Activated CD4-positive, alpha-beta T cell treated with anti-CD3 and anti-CD28 coated beads, Interleukin-2, amount 50 U/mL, for 48 hours (primary cell): ENCODE measurements around the gene RGS9BP.
"Not testable (repeated sequence)": the region's sequence is repeated elsewhere in the genome, so short reads cannot be mapped to it uniquely, and the experiment has no call there.

Source experiments
- DNase-seq, 2 experiments: peaks; one replicate each; pipeline ENCODE4 v3.0.0-alpha.2; 2020

Gene RGS9BP

GRCh38 chr19:32700129-32700528, 24.5 kb downstream of the RGS9BP start:
- DNase-seq = not testable (repeated sequence)

DNA sequence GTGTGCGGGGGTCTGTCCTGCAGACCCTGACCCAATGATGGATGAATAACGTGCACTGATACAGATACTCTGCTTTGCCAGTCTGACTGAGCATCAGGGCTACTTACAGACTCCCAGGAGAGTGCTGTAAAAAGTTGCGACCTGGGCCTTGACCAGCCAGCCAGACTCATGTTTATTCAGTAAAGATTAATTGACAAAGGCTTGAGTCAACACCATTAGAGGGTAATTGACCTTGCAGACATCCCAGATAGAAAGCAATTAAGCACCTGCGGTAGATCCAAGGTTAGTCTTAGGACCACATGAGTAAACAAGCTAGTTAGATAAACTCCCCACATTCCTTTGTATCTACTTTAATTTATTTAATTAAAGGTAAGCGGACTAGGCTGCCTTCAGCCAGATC, 26.4 kb downstream of the RGS9BP start:
- DNase-seq = no peak

DNA sequence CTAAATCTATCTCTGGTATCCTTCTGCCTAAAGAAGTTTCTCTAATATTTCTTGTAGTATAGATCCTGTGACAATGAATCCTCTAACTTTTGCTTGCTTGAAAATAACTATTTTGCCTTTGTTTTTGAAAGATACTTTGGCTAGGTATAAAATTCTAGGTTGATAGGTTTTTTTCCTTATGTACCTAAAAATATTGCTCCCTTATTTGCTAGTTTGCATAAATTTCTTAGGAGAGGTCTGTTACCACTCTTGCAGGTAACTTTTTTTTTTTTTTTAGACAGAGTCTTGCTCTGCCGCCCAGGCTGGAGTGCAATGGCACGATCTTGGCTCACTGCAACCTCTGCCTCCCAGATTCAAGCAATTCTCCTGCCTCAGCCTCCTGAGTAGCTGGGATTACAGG, 28.4 kb downstream of the RGS9BP start:
- not testable (repeated sequence) for DNase-seq

GRCh38 chr19:32708457-32708856, 32.8 kb downstream of the RGS9BP start:
- DNase-seq = peak in 1 of 2 experiments; percentile 32

DNA sequence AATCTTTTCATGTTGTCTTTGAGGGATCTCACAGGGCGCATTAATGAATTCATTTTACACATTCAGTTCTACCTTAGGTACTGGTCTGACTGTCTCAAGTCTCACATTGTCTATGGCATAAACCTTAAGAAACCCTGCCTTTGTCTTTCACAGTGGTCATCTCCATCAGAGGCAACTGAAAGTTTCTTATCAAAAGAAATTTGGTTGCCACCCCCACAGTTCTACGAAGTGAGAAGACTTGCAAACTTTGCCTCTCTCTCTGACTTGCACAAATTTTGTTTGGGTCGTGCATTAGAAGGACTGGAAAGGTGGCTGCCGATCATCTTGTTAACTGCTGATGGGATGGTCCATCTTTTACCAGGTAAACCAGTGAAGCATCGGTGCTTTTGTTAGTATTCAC, 33.4 kb downstream of the RGS9BP start:
- no peak for DNase-seq

DNA sequence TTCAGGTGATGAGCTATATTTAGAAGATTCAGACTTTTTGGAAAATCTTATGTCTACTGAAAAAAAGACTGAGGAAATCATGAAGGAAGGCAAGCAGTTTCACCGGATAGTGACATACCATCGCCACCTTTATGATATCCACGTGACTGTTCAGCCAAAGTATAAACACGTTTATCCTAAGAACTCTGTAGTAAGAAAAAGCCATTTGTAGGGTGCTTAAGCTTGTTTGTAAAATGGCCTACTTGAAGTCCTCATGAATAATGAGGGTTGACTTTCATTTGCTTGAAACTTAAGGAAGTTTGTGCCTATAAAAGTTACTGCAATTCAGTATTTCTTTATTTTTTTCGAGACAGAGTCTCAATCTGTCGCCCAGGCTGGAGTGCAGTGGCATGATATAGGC, 36.1 kb downstream of the RGS9BP start:
- DNase-seq = no peak

DNA sequence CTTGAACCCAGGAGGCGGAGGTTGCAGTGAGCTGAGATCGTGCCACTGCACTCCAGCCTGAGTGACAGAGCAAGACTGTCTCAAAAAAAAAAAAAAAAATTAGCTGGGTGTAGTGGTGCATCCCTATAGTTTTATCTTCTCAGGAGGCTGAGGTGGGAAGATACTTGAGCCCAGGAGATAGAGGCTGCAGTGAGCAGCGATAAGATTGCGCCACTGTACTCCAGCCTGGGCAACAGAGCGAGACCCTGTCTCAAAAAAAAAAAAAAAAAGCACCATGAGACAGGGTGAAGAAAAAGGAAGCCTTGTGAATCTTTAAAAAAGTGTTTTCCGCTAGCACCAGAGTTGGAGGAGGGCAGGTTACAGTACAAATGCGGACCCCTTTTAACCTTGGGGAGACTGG, 40.6 kb downstream of the RGS9BP start:
- not testable (repeated sequence) for DNase-seq

- DNase-seq = no peak
These were observed 41.8 kb downstream of the RGS9BP start for GRCh38 chr19:32717496-32717895.

DNA sequence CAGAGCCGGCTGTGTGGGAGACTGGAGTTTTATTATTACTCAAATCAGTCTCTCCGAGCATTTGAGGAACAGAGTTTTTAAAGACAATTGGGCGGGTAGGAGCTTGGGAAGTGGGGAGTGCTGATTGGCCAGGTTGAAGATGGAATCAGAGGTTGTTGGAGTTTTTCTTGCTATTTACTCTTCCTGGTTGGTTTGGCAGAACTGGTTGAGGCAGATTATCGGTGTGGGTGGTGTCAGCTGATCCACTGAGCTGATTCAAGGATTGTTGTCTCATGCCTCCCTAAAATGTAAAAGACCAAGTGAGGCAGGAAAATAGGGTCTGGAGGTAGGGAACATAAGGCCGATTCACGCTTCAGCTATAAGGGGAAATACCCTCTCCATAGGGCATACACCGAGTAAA, 42.6 kb downstream of the RGS9BP start:
- DNase-seq = no peak

- no peak for DNase-seq
These were observed 44.0 kb downstream of the RGS9BP start, which contains the start of gene TDRD12 for GRCh38 chr19:32719611-32720059. Gene TDRD12, plus strand, starts transcription at chr19:32719767. Its CDS starts 306 bp downstream, at chr19:32720073.

GRCh38 chr19:32720216-32720935, 44.7 kb downstream of the RGS9BP start:
- DNase-seq = no peak

DNA sequence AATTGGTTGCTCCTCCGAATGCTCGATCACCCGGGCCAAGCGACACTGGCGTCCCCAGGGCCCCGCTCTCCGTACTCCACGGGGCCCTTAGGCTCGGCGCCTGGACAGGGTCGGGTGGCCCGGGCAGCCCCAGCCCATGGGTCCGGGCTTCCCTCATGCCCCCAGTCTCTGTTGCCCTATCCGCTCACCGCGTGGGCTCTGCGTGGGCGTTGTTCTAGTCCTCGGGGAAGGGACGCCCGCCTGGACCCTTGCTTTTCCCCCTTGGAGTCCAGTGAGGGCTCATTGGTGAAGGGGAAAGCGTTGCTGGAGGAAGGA, 45.2 kb downstream of the RGS9BP start:
- no peak for DNase-seq
